Suprapubic skin (tissue), 4 donors: ENCODE measurements around the gene WDFY2. TPM values are rescaled to one million over a fixed set of nuclear protein-coding genes. Genes with fewer than 3 reads are reported as not detected.

Source experiments
- DNase-seq, 2 donors: peaks; one replicate each; pipeline ENCODE4 v3.0.0-alpha.2; 2019; ENCODE audit warnings: low spot score in 2 of 2
- H3K27ac ChIP-seq: fragments of 200-600 bp; sonication (generic); one replicate; pipeline ENCODE4 v1.5.1; 2019
- H3K27me3 ChIP-seq: fragments of 200-600 bp; sonication (generic); one replicate; pipeline ENCODE4 v1.5.1; 2019
- H3K36me3 ChIP-seq: fragments of 200-600 bp; sonication (generic); one replicate; pipeline ENCODE4 v1.5.1; 2019
- H3K4me1 ChIP-seq: fragments of 200-600 bp; sonication (generic); one replicate; pipeline ENCODE4 v1.5.1; 2019
- H3K4me3 ChIP-seq: fragments of 200-600 bp; sonication (generic); one replicate; pipeline ENCODE4 v1.5.1; 2019; ENCODE audit warnings: mild to moderate bottlenecking
- H3K9me3 ChIP-seq: fragments of 200-600 bp; sonication (generic); one replicate; pipeline ENCODE4 v1.5.1; 2019
- CTCF ChIP-seq, 2 donors: fragments of 200-600 bp in 1 of 2; fragments of 450-650 bp in 1 of 2; sonication (generic) in 1 of 2; IDR thresholded peaks; one replicate each; pipeline ENCODE4 v1.5.1; 2016 to 2019; ENCODE audit warnings: antibody characterized with exemption in 2 of 2, mild to moderate bottlenecking in 1 of 2, moderate library complexity in 1 of 2
- EP300 ChIP-seq: sonication (generic); formaldehyde crosslinking; IDR thresholded peaks from one replicate; pipeline ENCODE4 v1.6.1; 2017; ENCODE audit warnings: antibody characterized with exemption
- POLR2A ChIP-seq, 2 donors: fragments of 450-650 bp; IDR thresholded peaks; one replicate each; pipeline ENCODE4 v1.6.1; 2017; ENCODE audit warnings: antibody characterized with exemption in 2 of 2, mild to moderate bottlenecking in 2 of 2, moderate library complexity in 2 of 2
- POLR2AphosphoS5 ChIP-seq, 3 donors: sonication (generic); formaldehyde crosslinking; IDR thresholded peaks; one replicate each; pipeline ENCODE4 v1.6.1; 2017; ENCODE audit warnings: antibody characterized with exemption in 3 of 3
- WGBS: methylation state at CpG from one replicate; pipeline ENCODE4 v1.1.5; 2018; 5-methylcytosine and 5-hydroxymethylcytosine counted together
- total RNA-seq, 4 donors: library from RNA; depleted of rRNA; stranded (reverse); fragments of >200 nt; gene quantifications; one replicate each; pipeline ENCODE4 v1.1.0, GENCODE V29; 2016

WDFY2 gene
- total RNA-seq, 4 donors from 2014 or later = 35.3 to 99.2 (median 40.4) TPM

DNA sequence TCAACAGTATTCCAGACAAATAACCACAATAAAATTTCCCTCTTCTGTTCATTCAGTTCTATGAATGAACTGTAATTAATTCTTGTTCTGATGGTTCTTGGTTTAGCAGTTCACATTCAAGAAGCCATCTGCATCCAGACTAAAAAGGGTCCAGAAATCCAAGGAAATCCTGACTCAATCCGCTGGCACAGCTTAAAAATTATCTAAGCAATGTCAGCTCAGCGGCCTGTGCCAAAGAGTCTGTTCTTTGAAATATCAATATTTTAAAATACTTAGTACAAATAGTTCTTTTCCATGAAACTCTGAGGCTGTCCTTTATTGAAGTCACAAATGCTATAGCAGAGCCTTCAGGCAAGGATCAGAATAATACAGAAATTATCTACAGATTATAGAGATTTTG lies 162.5 kb downstream of the WDFY2 start:
- peak overlapping the region; percentile 16 for H3K27ac ChIP-seq
- DNase-seq = no peak
- 74% methylated on average over 2 of the region's 2 CpGs for WGBS

DNA sequence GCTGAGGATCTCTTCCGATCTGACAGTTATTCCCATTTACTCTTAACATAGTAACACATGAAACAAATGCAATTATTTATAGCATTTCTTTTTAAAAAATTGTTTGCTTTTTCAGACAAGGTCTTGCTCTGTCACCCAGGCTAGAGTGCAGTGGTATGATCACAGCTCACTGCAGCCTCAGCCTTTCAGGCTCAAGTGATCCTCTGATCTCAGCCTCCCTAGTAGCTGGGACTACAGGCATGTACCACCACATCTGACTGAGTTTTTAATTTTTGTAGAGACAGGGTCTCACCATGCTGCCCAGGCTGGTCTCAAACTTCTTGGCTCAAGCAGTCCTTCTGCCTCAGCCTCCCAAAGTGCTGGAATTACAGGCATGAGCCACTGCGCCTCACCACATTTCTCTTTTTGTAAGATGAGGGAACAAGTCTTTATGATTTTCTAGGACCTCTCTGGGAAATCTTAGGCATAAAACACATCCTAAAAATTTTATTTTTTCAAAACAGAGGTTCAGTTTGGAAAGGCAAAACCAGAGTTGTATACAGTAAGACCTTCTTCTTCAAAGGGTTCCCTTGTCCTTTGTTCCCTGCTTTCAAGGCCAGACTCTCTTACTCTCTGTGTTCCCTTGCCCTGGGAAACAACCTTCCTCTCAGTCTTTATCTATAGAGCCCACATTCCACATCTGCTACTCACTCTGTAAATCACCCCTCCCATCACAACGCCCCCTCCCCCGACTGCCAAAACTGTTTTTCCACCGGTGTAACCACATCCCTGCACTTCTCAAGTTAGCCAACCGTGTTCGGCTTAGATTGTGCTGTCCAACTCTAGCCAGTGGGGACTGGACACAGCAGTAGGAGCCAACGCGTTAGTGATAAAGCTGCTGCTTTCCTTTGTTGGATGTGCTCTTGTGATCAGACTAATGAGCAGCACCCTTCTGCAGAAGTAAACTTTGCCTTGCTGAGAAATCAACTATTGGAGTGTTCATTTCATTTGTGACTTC lies 163.5 kb downstream of the WDFY2 start:
- 90% methylated on average over 9 of the region's 9 CpGs for WGBS
- no peak for TF ChIP-seq EP300
- TF ChIP-seq POLR2A (IDR thresholded peaks at IDR 0.05) = no peak
- no peak for TF ChIP-seq POLR2AphosphoS5 (IDR thresholded peaks at IDR 0.05)
- no peak for TF ChIP-seq CTCF (IDR thresholded peaks at IDR 0.05)

More for the DNA sequence above, 162.5 kb downstream of the WDFY2 start:
- Histone ChIP-seq H3K27me3 (no peaks in the 10 kb centered on the region), H3K36me3 (peaks cover 23% of the 10 kb centered on the region), H3K4me1 (no peaks in the 10 kb centered on the region), H3K9me3 (peaks cover 4% of the 10 kb centered on the region), H3K4me3 (no peak overlapping the region)
- TF ChIP-seq CTCF (IDR thresholded peaks at IDR 0.05) = no peak
- no peak for TF ChIP-seq POLR2A (IDR thresholded peaks at IDR 0.05)
- no peak for TF ChIP-seq POLR2AphosphoS5 (IDR thresholded peaks at IDR 0.05)
- no peak for TF ChIP-seq EP300

DNA sequence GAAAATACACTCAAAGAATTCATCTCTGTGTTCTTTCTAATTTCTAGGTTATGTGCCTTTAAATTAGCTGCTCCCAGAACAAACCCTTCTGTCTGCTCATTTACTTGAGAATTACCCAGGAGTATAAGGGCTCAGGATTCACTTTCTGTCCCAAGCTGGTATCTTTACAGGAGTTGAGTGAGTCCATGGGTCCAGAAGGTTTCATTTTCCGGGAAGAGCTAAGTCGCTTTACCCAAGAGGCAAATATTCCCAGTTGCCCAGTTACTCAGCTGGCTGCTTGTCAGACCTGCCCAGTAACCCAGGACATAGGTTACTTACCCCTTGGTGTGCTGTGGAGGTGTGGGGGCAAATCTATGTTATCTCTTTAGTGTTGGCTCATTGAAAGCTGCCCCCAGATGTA lies 172.4 kb downstream of the WDFY2 start:
- Histone ChIP-seq H3K36me3 (peaks cover 87% of the 10 kb centered on the region), H3K27me3 (no peaks in the 10 kb centered on the region), H3K4me3 (no peak overlapping the region), H3K27ac (no peak overlapping the region), H3K4me1 (no peaks in the 10 kb centered on the region), H3K9me3 (no peaks in the 10 kb centered on the region)
- 100% methylated on average over 2 of the region's 2 CpGs for WGBS
- no peak for DNase-seq
- TF ChIP-seq EP300 (no peak), CTCF (IDR thresholded peaks at IDR 0.05) (no peak), POLR2AphosphoS5 (IDR thresholded peaks at IDR 0.05) (no peak), POLR2A (IDR thresholded peaks at IDR 0.05) (no peak)

More for the DNA sequence above, 163.5 kb downstream of the WDFY2 start:
- no peaks in the 10 kb centered on the region for H3K4me1 ChIP-seq
- peaks cover 4% of the 10 kb centered on the region for H3K9me3 ChIP-seq
- H3K27ac ChIP-seq = peak overlapping the region; percentile 16
- no peak for DNase-seq
- no peaks in the 10 kb centered on the region for H3K27me3 ChIP-seq
- no peak overlapping the region for H3K4me3 ChIP-seq
- peaks cover 26% of the 10 kb centered on the region for H3K36me3 ChIP-seq

DNA sequence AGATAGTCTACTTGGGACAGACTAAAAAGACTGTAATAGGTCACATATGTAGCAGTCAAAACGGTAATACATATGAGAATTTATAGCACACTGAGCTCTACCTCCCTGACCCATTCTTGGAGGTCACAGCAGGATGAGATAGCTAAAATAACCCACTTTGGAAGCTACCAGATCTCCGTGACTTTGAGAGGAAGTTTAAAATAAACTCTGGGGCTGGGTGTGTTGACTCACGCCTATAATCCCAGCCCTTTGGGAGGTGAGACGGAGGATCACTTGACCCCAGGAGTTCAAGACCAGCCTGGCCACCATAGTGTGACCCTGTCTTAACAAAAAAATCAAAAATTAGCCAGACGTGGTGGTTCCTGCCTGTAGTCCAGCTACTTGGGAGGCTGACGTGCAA lies 174.4 kb downstream of the WDFY2 start:
- TF ChIP-seq POLR2A (IDR thresholded peaks at IDR 0.05) (no peak), EP300 (no peak), CTCF (IDR thresholded peaks at IDR 0.05) (no peak), POLR2AphosphoS5 (IDR thresholded peaks at IDR 0.05) (no peak)
- no peak for DNase-seq
- H3K4me3 ChIP-seq = no peak overlapping the region
- H3K9me3 ChIP-seq = no peaks in the 10 kb centered on the region
- H3K27ac ChIP-seq = no peak overlapping the region
- H3K4me1 ChIP-seq = peaks cover 3% of the 10 kb centered on the region
- H3K36me3 ChIP-seq = peaks cover 80% of the 10 kb centered on the region
- WGBS = 92% methylated on average over 6 of the region's 6 CpGs
- no peaks in the 10 kb centered on the region for H3K27me3 ChIP-seq

- H3K9me3 ChIP-seq = no peaks in the 10 kb centered on the region
- H3K27me3 ChIP-seq = no peaks in the 10 kb centered on the region
- H3K4me3 ChIP-seq = no peak overlapping the region
- H3K36me3 ChIP-seq = peaks cover 79% of the 10 kb centered on the region
- no peak for DNase-seq
- whole genome bisulfite sequencing = 96% methylated on average over 5 of the region's 5 CpGs
- no peak for TF ChIP-seq POLR2A (IDR thresholded peaks at IDR 0.05)
- no peak for TF ChIP-seq CTCF (IDR thresholded peaks at IDR 0.05)
- no peak for TF ChIP-seq EP300
- TF ChIP-seq POLR2AphosphoS5 (IDR thresholded peaks at IDR 0.05) = no peak
- H3K27ac ChIP-seq = no peak overlapping the region
- peaks cover 9% of the 10 kb centered on the region for H3K4me1 ChIP-seq
Observed at GRCh38 chr13:51759240-51759639, 175.0 kb downstream of the WDFY2 start.
